CD4-positive, alpha-beta T cell (primary cell): ENCODE measurements around the gene AADACL4. TPM values are rescaled to one million over a fixed set of nuclear protein-coding genes. Genes with fewer than 3 reads are reported as not detected.

Source experiments
- ATAC-seq: fragments of 200-7000 bp; cut with Tn5 transposase; one replicate; pipeline ENCODE4 v1.10.0; 2022; ENCODE audit warnings: mild to moderate bottlenecking; ENCODE audit not compliant: poor library complexity
- CTCF ChIA-PET: fragments of 350-600 bp; sonication (Branson Sonifier 250); formaldehyde crosslinking; loops from one replicate; lab custom pipeline; 2021; ENCODE audit warnings: antibody characterized with exemption, inconsistent platforms; lab: Charles Lee
- POLR2A ChIA-PET: fragments of 350-600 bp; sonication (Branson Sonifier 250); formaldehyde crosslinking; loops from one replicate; lab custom pipeline; 2021; ENCODE audit warnings: antibody characterized with exemption, inconsistent platforms; lab: Charles Lee
- DNase-seq, 14 experiments: peaks; one replicate each; pipeline ENCODE4 v3.0.0-alpha.2; 2013 to 2020; ENCODE audit warnings: mixed read lengths in 2 of 14
- H3K27ac ChIP-seq, 2 donors: one replicate each; pipeline versions ENCODE4 v1.5.1 to v1.7.0; 2013; ENCODE audit warnings: low read length in 2 of 2, low read depth in 1 of 2, mild to moderate bottlenecking in 1 of 2
- H3K27me3 ChIP-seq, 2 experiments: 1 replicate in 1 of 2; 2 replicates in 1 of 2; pipeline versions ENCODE4 v1.6.1 to v1.7.0; 2013; ENCODE audit warnings: low read length in 2 of 2, control low read depth in 1 of 2, mild to moderate bottlenecking in 1 of 2, moderate library complexity in 1 of 2; ENCODE audit not compliant: insufficient read depth in 2 of 2, control insufficient read depth in 1 of 2
- H3K36me3 ChIP-seq: one replicate; pipeline ENCODE4 v1.6.1; 2013; ENCODE audit warnings: low read length, control low read depth; ENCODE audit not compliant: insufficient read depth
- H3K4me1 ChIP-seq: one replicate; pipeline ENCODE4 v1.6.1; 2013; ENCODE audit warnings: low read length, control low read depth; ENCODE audit not compliant: insufficient read depth
- H3K4me3 ChIP-seq: one replicate; pipeline ENCODE4 v1.5.1; 2013; ENCODE audit warnings: mild to moderate bottlenecking, low read length, moderate library complexity
- H3K9me3 ChIP-seq, 2 experiments: 1 replicate in 1 of 2; 2 replicates in 1 of 2; pipeline versions ENCODE4 v1.6.1 to v1.7.0; 2013; ENCODE audit warnings: low read length in 2 of 2, mild to moderate bottlenecking in 2 of 2, control low read depth in 1 of 2, moderate library complexity in 1 of 2; ENCODE audit not compliant: control insufficient read depth in 1 of 2, insufficient read depth in 1 of 2
- H3K27ac Mint-ChIP-seq: one replicate; pipeline ENCODE4 v1.8.0; 2020; ENCODE audit warnings: mixed read lengths
- H3K27me3 Mint-ChIP-seq: one replicate; pipeline ENCODE4 v1.8.0; 2021; ENCODE audit warnings: mixed read lengths
- H3K36me3 Mint-ChIP-seq: one replicate; pipeline ENCODE4 v1.8.0; 2021; ENCODE audit warnings: low read depth, mixed read lengths
- H3K4me1 Mint-ChIP-seq: one replicate; pipeline ENCODE4 v1.8.0; 2021; ENCODE audit warnings: low read depth, mixed read lengths
- H3K4me3 Mint-ChIP-seq: one replicate; pipeline ENCODE4 v1.8.0; 2020; ENCODE audit warnings: mild to moderate bottlenecking, mixed read lengths
- H3K9me3 Mint-ChIP-seq: one replicate; pipeline ENCODE4 v1.8.0; 2020; ENCODE audit warnings: mixed read lengths
- CTCF ChIP-seq: fragments of 200-600 bp; IDR thresholded peaks from one replicate; pipeline ENCODE4 v1.8.0; 2022; ENCODE audit warnings: antibody characterized with exemption, mild to moderate bottlenecking
- intact Hi-C, 2 experiments: fragments of 100-400 bp; cut with DNase I in 1 of 2; cut with micrococcal nuclease in 1 of 2; formaldehyde crosslinking; loops; one replicate each; pipeline versions ENCODE4 v1.15.1 to v1.9.0; 2023 to 2025; cut with DNase I, micrococcal nuclease
- total RNA-seq, 174 experiments: library from RNA in 2 of 174; stranded (reverse) in 2 of 174; gene quantifications; one replicate each; pipeline ENCODE4 v1.2.3 and lab custom pipeline; 2021 to 2026

Gene AADACL4
- total RNA-seq, 2 experiments from 2014 or later = not detected

- no peak for DNase-seq
- ChIA-PET POLR2A (no interaction called here), CTCF (no interaction called here)
- no peak overlapping the region for H3K27ac ChIP-seq
- no peaks in the 10 kb centered on the region for H3K36me3 Mint-ChIP-seq
- intact Hi-C loops = no loop called here
- no peaks in the 10 kb centered on the region for H3K9me3 ChIP-seq
- H3K4me1 ChIP-seq = no peaks in the 10 kb centered on the region
- TF ChIP-seq CTCF = no peak
- peaks cover 0 to 3% of the 10 kb centered on the region in 2 experiments for H3K27me3 ChIP-seq
- H3K27me3 Mint-ChIP-seq = peaks cover 4% of the 10 kb centered on the region
- H3K36me3 ChIP-seq = no peaks in the 10 kb centered on the region
- H3K27ac Mint-ChIP-seq = no peak overlapping the region
- no peak overlapping the region for H3K4me3 Mint-ChIP-seq
- no peak for ATAC-seq
- no peak overlapping the region for H3K4me3 ChIP-seq
- no peaks in the 10 kb centered on the region for H3K4me1 Mint-ChIP-seq
- H3K9me3 Mint-ChIP-seq = peaks cover 2% of the 10 kb centered on the region
Observed at GRCh38 chr1:12665511-12665910, 21.6 kb downstream of the AADACL4 start.

GRCh38 chr1:12666141-12666735 lies 22.4 kb downstream of the AADACL4 start:
- Mint-ChIP-seq H3K27me3 (peaks cover 4% of the 10 kb centered on the region), H3K9me3 (peaks cover 2% of the 10 kb centered on the region), H3K4me3 (no peak overlapping the region), H3K4me1 (no peaks in the 10 kb centered on the region), H3K27ac (no peak overlapping the region), H3K36me3 (no peaks in the 10 kb centered on the region)
- Histone ChIP-seq H3K36me3 (no peaks in the 10 kb centered on the region), H3K9me3 (no peaks in the 10 kb centered on the region), H3K27ac (no peak overlapping the region), H3K27me3 (peaks cover 0 to 3% of the 10 kb centered on the region in 2 experiments), H3K4me3 (no peak overlapping the region), H3K4me1 (no peaks in the 10 kb centered on the region)
- DNase-seq (no peak), ATAC-seq (no peak)
- no peak for TF ChIP-seq CTCF
- CTCF ChIA-PET = no interaction called here
- intact Hi-C loops = no loop called here
- POLR2A ChIA-PET = no interaction called here

- Mint-ChIP-seq H3K9me3 (peaks cover 2% of the 10 kb centered on the region), H3K27me3 (peaks cover 18% of the 10 kb centered on the region), H3K4me3 (no peak overlapping the region), H3K27ac (no peak overlapping the region), H3K4me1 (no peaks in the 10 kb centered on the region), H3K36me3 (no peaks in the 10 kb centered on the region)
- TF ChIP-seq CTCF = no peak
- POLR2A ChIA-PET = no interaction called here
- DNase-seq (no peak), ATAC-seq (no peak)
- H3K4me1 ChIP-seq = no peaks in the 10 kb centered on the region
- H3K4me3 ChIP-seq = no peak overlapping the region
- H3K27ac ChIP-seq = no peak overlapping the region
- intact Hi-C loops = no loop called here
- CTCF ChIA-PET = no interaction called here
- no peaks in the 10 kb centered on the region for H3K36me3 ChIP-seq
- H3K27me3 ChIP-seq = peaks cover 0 to 5% of the 10 kb centered on the region in 2 experiments
- no peaks in the 10 kb centered on the region for H3K9me3 ChIP-seq
Observed at GRCh38 chr1:12669529-12670068, 25.7 kb downstream of the AADACL4 start.
